Measurements from ENCODE around the gene MROH2A.
A peak's percentile ranks its signal among the peaks of the same experiment; 100 is the strongest.

Gene MROH2A

GRCh38 chr2:233798335-233799086 is 20.4 kb downstream of the MROH2A start:
- DNase-seq: peak in 7 of 42 donors; percentile 2 to 34 (median 22)
- intact Hi-C loops (cut with DNase I): no loop called here

DNA sequence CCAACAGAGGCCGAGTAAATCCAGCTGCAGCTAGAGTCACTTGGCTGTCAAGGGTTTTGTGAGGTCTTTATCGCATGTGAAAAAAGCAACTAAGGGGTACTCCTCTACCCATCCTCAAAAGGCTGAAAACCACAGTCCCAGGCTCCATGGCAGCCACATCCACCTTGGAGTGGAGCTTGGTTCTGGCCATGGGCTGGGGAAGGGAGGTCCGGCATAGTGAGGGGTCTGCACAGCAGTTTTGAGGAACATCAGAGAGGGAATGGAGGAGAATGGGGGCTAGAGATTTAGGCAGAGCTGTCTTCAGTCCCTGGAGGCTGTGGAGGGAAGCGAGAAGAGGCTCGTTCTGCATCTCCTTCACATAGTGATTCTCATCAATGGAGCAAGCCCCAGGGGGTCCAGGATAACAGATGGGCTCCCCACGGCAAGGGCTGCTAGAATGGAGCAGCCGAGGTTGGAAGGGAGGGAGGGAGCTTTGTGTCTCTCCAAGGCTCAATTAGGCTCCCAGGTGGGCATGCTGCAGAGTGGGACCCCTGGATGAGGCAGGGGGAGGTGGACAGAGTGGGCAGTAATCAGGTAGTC is 21.0 kb downstream of the MROH2A start:
- peak in 5 of 42 donors; percentile 7 to 26 (median 18) for DNase-seq
- intact Hi-C loops (cut with DNase I): no loop called here

DNA sequence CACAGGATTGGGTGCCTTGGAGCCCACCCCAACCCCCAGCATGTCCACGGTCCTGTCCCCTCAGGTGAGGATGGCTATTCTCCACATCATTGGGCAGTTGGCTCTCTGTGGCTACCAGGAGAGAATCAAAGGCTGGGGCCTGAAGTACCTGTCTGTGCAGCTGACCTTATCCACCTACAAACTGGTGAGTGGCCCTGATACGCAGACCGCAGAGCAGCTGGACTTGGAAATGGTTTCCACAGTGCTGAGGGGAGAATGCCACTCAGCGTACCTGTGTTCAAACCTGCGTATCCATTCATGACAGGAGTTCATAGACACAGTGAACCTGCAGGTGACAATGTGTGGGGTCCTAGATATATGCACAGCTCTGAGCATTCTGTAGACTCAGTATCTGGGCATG is 21.6 kb downstream of the MROH2A start:
- peak in 3 of 42 donors; percentile 2 to 10 (median 3) for DNase-seq
- intact Hi-C loops (cut with DNase I): no loop called here

GRCh38 chr2:233800208-233800607 is 22.1 kb downstream of the MROH2A start:
- peak in 5 of 42 donors; percentile 2 to 21 (median 9) for DNase-seq
- intact Hi-C loops (cut with DNase I): no loop called here

DNA sequence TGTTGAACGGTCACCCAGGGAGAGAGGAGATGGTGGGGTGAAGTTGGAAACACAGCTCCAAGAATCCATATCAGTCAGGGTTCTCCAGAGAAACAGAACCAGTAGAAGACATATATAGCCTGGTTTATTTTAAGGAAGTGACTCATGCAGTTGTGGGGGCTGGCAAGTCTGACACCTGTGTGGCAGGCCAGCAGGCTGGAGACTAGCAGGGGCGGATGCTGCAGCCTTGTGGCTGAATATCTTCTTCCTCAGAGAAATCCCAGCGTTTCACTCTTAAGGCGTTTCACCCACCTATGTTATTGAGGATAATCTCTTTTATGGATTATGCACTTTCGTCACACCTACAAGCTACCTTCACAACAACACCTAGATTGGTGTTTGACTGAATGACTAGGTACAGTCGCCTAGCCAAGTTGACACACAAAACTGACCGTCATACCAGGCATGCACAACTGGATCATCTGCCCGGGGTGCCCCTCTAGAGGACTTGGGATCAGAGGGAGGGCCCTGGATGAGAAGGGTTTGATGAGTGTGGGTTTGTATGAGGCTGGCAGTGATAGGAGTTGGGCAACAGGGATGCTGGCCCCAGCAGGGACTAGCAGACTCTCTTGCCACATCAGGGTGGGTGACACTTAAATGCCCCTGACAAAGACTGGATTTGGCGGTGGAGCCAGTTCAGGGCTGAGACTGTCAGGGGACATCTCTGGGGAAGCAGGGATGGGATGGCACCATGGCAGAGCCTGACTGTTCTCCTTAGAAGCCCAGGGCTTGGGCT is 23.4 kb downstream of the MROH2A start:
- intact Hi-C loops (cut with DNase I): no loop called here
- peak in 32 of 42 donors; percentile 3 to 81 (median 35) for DNase-seq

DNA sequence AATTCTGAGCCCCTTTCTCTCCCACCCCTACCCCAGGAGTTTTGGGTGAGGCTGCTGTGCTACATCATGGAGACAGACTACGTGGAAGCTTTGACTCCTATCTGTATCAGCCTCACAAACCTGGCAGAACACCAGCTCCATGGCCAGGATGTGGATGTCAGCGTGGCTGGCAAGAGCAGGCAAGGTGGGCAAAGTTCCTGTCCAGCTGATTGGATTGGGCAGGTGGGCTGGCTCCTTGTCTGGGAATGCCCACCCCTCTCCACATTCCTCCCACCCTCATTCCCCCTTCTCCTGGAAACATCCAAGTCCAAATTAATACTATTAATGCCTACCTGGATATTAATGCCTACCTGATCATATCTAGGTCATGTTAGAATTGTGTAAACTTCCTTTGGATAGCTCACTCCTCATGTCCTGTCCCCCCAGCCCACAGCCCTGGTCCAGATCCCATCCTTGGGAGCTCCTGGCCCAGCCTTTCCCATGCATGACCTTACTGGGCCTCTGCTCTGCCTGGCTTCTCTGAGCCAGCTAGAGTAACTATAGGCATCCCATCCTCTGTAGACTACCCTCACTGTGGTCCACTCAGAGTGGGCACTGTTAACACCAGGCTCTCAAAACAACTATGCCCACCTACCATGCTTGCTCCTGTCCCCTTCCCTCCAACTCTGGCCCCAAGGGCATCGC is 24.1 kb downstream of the MROH2A start:
- intact Hi-C loops (cut with DNase I): no loop called here

GRCh38 chr2:233803292-233803911 is 25.3 kb downstream of the MROH2A start:
- intact Hi-C loops (cut with DNase I): no loop called here
- DNase-seq: peak in 6 of 42 donors; percentile 0 to 28 (median 18)

More for the DNA sequence above, 24.1 kb downstream of the MROH2A start:
- DNase-seq: peak in 4 of 42 donors; percentile 12 to 28 (median 16)

GRCh38 chr2:233803994-233804393 is 25.9 kb downstream of the MROH2A start:
- peak in 8 of 42 donors; percentile 3 to 28 (median 13) for DNase-seq
- intact Hi-C loops (cut with DNase I): no loop called here

DNA sequence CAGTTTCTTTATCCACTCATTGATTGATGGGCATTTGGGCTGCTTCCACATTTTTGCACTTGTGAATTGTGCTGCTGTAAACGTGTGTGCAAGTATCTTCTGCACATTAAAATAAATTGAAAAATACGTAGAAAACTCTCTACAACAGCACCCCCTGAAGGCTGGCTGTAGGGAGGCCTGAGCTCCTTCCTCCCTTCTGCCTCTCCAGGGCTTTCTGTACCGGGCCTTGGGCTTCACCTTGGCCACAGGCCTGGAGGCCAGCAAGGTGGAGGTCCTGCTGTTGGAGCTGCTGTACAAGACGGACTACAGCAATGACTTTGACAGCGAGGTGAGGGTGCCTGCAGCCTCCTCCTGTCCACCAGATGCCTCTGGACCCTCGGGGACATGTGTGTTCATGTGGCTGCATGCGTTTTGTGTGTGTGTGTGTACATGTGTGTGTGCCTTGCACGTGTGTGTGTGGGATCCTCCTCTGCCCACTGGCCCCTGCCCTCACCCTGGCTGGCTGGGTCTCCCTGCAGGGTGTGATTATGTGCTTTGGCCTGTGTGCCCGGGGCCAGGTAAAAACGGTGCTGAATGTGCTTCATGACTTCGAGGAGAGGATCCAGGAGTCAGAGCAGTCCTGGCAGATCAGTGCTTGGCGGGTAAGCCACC is 29.2 kb downstream of the MROH2A start:
- intact Hi-C loops (cut with DNase I): no loop called here
- peak in 9 of 42 donors; percentile 4 to 21 (median 12) for DNase-seq

GRCh38 chr2:233807966-233808935 is 30.1 kb downstream of the MROH2A start:
- DNase-seq: peak in 9 of 42 donors; percentile 2 to 26 (median 9)
- intact Hi-C loops (cut with DNase I): no loop called here

GRCh38 chr2:233810385-233810784 is 32.3 kb downstream of the MROH2A start:
- intact Hi-C loops (cut with DNase I): no loop called here
- DNase-seq: peak in 8 of 42 donors; percentile 1 to 31 (median 2)

- DNase-seq: peak in 6 of 42 donors; percentile 2 to 25 (median 10)
- intact Hi-C loops (cut with DNase I): no loop called here
Observed at GRCh38 chr2:233811087-233811486, 33.0 kb downstream of the MROH2A start.

DNA sequence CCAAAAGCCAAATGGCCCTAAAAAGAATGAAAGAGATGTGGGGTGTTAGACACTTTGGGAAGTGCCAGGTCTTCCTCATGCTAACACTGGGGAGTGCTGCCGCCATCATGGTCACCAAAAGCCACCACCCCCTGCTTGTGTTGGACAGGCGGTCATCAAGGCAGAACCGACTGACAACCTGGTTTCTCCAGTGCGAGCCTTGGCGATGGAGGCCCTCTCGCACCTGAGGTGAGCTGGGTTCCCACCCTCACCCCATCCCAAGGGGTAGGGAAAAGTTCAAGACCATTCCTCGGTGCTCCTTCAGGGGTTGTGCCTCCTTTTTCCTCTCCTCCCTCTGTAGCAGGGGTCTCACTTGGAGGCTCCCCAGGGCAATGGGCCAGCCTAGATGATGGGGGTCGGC is 33.6 kb downstream of the MROH2A start:
- peak in 11 of 42 donors; percentile 1 to 21 (median 7) for DNase-seq
- intact Hi-C loops (cut with DNase I): no loop called here

DNA sequence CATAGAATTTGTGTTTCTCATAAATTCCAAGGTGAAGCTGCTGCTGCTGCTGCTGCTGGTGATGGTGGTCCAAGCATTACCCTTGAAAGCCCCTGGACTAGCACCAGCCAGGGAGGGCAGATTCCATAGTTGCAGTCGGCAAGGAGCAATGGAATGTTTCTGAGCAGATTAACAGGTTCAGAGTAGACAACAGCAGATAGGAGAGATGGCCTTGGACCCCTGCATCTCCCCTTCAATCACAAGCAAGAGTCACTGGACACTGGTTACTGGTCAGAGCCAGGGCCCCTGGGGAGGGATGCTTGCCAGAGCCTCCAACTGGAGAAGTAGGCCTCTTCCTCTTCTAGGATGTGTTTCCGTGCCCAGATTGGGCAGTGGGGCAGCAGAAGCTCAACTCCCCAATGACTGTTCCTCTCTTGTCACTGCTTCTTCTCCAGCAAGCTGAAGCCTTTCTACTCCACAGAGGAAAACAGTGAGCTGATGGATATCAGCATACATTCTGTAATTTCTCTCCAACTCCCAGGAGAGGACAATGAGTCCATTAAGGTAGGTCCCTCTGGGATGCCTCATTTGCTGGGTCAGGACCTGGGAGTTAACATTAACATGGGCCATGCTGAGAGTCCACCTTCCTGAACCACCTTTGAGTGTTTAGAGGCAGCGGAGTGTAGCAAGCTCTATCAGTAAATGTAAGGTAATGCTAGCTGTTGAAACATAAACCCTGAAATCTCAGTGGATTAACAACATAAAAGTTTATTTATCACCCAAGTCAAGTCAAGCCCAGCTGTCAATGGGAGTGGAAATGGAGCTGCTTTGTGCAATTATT is 35.3 kb downstream of the MROH2A start:
- DNase-seq: peak in 5 of 42 donors; percentile 1 to 20 (median 4)
- intact Hi-C loops (cut with DNase I): no loop called here

DNA sequence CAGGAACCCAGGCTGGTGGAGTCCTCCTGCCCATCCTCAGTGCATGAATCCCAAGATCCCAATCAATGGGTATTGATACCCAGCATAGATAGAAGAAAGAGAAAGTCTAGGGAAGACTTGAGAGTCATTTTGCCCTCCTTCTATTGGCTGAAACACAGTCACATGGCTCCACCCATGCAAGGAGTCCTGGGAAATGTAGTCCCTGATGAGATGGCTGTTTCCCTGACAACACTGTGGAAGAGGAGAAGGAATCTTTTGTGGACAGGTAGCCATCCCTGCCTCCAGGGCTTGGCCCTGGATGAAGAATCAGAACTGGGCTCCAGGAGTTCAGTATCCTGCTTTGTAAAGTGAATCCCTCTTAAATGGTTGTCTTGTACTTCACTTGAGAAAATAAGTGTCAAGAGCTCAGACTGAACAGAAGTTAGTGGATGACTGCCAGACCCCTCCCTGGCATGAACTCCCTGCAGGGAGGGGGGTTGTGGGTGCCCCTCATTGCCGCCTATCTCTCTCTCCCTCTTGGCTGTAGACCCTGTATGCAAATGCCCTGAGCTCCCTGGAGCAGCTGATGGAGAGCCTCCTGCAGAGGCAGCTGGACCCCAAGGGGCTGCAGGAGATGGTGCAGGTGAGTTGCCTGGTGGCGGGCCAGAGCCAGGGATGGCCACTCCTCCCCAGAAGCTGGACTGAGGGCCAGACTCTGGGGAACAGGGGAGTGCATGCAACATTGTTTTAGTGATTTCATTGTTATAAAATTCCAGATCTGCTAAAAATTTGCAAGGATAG is 36.1 kb downstream of the MROH2A start:
- DNase-seq: peak in 5 of 42 donors; percentile 2 to 21 (median 3)
- intact Hi-C loops (cut with DNase I): no loop called here
